ENCODE data around the gene RPL28.
A peak's percentile ranks its signal among the peaks of the same experiment; 100 is the strongest.

Gene RPL28

GRCh38 chr19:55451163-55451964, 65.6 kb downstream of the RPL28 start:
- DNase-seq (ENCODE audit: low spot score): peak; percentile 57

GRCh38 chr19:55451965-55452748, 66.4 kb downstream of the RPL28 start:
- no peak for DNase-seq (ENCODE audit: low spot score)
